RPMI7951 (cell line): Measurements from ENCODE around the gene CCDC186. TPM values are rescaled to one million over a fixed set of nuclear protein-coding genes. Genes with fewer than 3 reads are reported as not detected.

Experiments used
- DNase-seq: peaks from one replicate; pipeline ENCODE4 v3.0.0-alpha.2; 2012; ENCODE audit warnings: low read depth
- total RNA-seq: library from RNA; depleted of rRNA; stranded (reverse); fragments of >200 nt; shearing (Covaris generic); gene quantifications from 2 replicates; pipeline ENCODE4 v1.2.3, GENCODE V29; 2014; rRNA removed

CCDC186 gene
- total RNA-seq, result 5.8 and 10.0 TPM in 2 replicates

- peak; percentile 70 for DNase-seq
Observed at GRCh38 chr10:114173921-114174694, at the start of gene CCDC186. Gene CCDC186, minus strand, starts transcription at chr10:114174203. Its CDS starts 10,935 bp downstream, at chr10:114163268.

GRCh38 chr10:114223066-114223465 is 49.1 kb upstream of the CCDC186 start:
- no peak for DNase-seq

GRCh38 chr10:114221235-114221634 is 47.2 kb upstream of the CCDC186 start:
- no peak for DNase-seq

- no peak for DNase-seq
Observed at GRCh38 chr10:114220281-114220680, 46.3 kb upstream of the CCDC186 start.

- DNase-seq, result no peak
Observed at GRCh38 chr10:114215033-114215432, 41.0 kb upstream of the CCDC186 start.

- DNase-seq, result no peak
Observed at GRCh38 chr10:114212153-114212552, 38.1 kb upstream of the CCDC186 start.

- DNase-seq, result no peak
Observed at GRCh38 chr10:114208351-114208750, 34.3 kb upstream of the CCDC186 start.

- no peak for DNase-seq
Observed at GRCh38 chr10:114207349-114207748, 33.3 kb upstream of the CCDC186 start.

- no peak for DNase-seq
Observed at GRCh38 chr10:114206902-114207301, 32.9 kb upstream of the CCDC186 start.

- DNase-seq, result no peak
Observed at GRCh38 chr10:114202812-114203211, 28.8 kb upstream of the CCDC186 start.

- no peak for DNase-seq
Observed at GRCh38 chr10:114199239-114199638, 25.2 kb upstream of the CCDC186 start.

- DNase-seq, result no peak
Observed at GRCh38 chr10:114195079-114195478, 21.1 kb upstream of the CCDC186 start.

GRCh38 chr10:114189700-114190099 is 15.7 kb upstream of the CCDC186 start:
- DNase-seq, result no peak

GRCh38 chr10:114188900-114189299 is 14.9 kb upstream of the CCDC186 start:
- no peak for DNase-seq

- no peak for DNase-seq
Observed at GRCh38 chr10:114188001-114188400, 14.0 kb upstream of the CCDC186 start.

- DNase-seq, result no peak
Observed at GRCh38 chr10:114184276-114184675, 10.3 kb upstream of the CCDC186 start.

- DNase-seq, result no peak
Observed at GRCh38 chr10:114183563-114183962, 9.6 kb upstream of the CCDC186 start.

- no peak for DNase-seq
Observed at GRCh38 chr10:114181971-114182370, 8.0 kb upstream of the CCDC186 start.

GRCh38 chr10:114180937-114181336 is 6.9 kb upstream of the CCDC186 start:
- DNase-seq, result no peak

GRCh38 chr10:114179747-114180146 is 5.7 kb upstream of the CCDC186 start:
- no peak for DNase-seq

- DNase-seq, result no peak
Observed at GRCh38 chr10:114179148-114179547, 5.1 kb upstream of the CCDC186 start, which contains the start of gene TDRD1. Gene TDRD1, plus strand, starts transcription at chr10:114179353. Its CDS starts 8,479 bp downstream, at chr10:114187832.

GRCh38 chr10:114176511-114176910 is 2.5 kb upstream of the CCDC186 start:
- DNase-seq, result no peak

GRCh38 chr10:114175667-114176066 is 1.7 kb upstream of the CCDC186 start:
- no peak for DNase-seq
